ENCODE data around the gene KDM5B. TPM values are rescaled to one million over a fixed set of nuclear protein-coding genes. Genes with fewer than 3 reads are reported as not detected.

Gene KDM5B
- polyA plus RNA-seq, 1 experiment, result 79.1 TPM

DNA sequence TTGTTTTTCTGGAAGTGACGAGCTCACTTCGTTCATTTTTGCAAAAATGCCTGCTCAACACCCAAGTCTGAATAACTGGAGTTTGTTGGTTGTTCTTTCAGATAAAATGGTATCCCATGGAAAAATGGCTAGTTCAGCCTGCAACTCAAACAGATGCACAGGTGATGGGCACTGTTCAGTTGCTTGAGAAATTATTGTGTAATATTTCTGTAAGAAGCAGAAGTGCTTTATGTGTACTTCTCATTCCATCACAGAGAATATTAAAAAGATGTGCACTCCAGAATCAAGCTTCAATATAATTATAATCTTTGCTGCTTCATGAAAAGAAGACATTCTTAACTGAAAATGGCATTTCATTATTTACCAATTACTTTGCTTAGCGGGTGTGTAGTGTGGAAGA is 107.0 kb downstream of the KDM5B start:
- peaks cover 57% of the 10 kb centered on the region for H3K27me3 ChIP-seq (ENCODE audit: control insufficient read depth, insufficient read depth, low read length)
- POLR2A ChIA-PET, result no interaction called here
- no peak for DNase-seq (ENCODE audit: low read depth, low spot score)
- no peak overlapping the region for H3K4me3 ChIP-seq (ENCODE audit: low read depth, low read length)
- no peaks in the 10 kb centered on the region for H3K9me3 ChIP-seq (ENCODE audit: control insufficient read depth, insufficient read depth, low read length)
- TF ChIP-seq, protein P1, sequence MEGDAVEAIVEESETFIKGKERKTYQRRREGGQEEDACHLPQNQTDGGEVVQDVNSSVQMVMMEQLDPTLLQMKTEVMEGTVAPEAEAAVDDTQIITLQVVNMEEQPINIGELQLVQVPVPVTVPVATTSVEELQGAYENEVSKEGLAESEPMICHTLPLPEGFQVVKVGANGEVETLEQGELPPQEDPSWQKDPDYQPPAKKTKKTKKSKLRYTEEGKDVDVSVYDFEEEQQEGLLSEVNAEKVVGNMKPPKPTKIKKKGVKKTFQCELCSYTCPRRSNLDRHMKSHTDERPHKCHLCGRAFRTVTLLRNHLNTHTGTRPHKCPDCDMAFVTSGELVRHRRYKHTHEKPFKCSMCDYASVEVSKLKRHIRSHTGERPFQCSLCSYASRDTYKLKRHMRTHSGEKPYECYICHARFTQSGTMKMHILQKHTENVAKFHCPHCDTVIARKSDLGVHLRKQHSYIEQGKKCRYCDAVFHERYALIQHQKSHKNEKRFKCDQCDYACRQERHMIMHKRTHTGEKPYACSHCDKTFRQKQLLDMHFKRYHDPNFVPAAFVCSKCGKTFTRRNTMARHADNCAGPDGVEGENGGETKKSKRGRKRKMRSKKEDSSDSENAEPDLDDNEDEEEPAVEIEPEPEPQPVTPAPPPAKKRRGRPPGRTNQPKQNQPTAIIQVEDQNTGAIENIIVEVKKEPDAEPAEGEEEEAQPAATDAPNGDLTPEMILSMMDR (IDR thresholded peaks at IDR 0.05; ENCODE audit: low read depth, low read length), result no peak
- CTCF ChIA-PET, result interaction anchor here (0.6 to 1.0 kb wide), 3 partner anchors 18 to 386 kb away, joined by 3 to 5 read pairs (median 4); no protein-coding TSS in a partner anchor
- no peak overlapping the region for H3K27ac ChIP-seq (ENCODE audit: low read depth, low read length)

DNA sequence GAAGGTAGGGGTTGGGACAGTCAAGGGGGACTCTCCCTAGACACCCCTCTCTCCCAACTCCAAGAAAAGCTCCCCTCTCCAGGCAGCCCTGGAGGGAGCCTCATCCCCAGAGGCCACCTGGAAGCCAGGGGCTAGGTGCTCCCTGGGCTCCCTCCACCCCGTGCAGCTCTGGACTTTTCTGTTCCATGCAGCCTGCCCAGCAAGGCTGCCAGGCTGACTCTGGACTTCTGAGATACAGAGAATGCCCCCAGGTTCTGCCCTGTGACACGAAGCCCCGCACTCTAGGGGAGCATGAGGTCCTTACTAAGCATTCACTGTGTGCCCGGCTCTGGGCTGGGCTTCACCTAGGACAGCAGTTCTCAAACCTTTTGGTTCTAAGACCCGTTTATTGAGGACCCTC is 108.2 kb downstream of the KDM5B start:
- TF ChIP-seq, protein P1 (IDR thresholded peaks at IDR 0.05; ENCODE audit: low read depth, low read length), result no peak
- CTCF ChIA-PET, result no interaction called here
- H3K27ac ChIP-seq (ENCODE audit: low read depth, low read length), result no peak overlapping the region
- peaks cover 51% of the 10 kb centered on the region for H3K27me3 ChIP-seq (ENCODE audit: control insufficient read depth, insufficient read depth, low read length)
- DNase-seq (ENCODE audit: low read depth, low spot score), result no peak
- H3K4me3 ChIP-seq (ENCODE audit: low read depth, low read length), result no peak overlapping the region
- no peaks in the 10 kb centered on the region for H3K9me3 ChIP-seq (ENCODE audit: control insufficient read depth, insufficient read depth, low read length)
- POLR2A ChIA-PET, result no interaction called here

DNA sequence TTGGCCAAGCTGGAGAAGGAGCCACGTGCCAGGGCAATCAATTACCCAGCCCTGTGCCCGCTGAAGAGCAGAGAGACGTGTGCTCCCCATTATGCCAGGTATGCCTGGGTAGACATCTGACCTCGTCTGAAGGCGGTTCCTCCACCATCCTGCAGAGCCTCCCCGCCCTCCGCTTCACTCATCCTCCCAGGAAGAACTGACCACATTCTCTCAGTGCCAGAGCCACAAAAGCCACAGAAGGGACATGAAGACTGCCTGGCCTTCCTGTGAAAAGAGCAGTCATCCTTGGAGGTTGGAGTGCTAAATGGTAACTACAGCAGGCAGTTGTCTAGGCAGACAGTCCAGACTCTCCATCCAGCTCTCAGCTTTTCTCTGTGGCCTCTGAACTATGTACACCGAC is 109.9 kb downstream of the KDM5B start:
- TF ChIP-seq, protein P1 (IDR thresholded peaks at IDR 0.05; ENCODE audit: low read depth, low read length), result no peak
- Histone ChIP-seq H3K27ac (ENCODE audit: low read depth, low read length) (no peak overlapping the region), H3K27me3 (ENCODE audit: control insufficient read depth, insufficient read depth, low read length) (peaks cover 42% of the 10 kb centered on the region), H3K4me3 (ENCODE audit: low read depth, low read length) (no peak overlapping the region), H3K9me3 (ENCODE audit: control insufficient read depth, insufficient read depth, low read length) (no peaks in the 10 kb centered on the region)
- ChIA-PET CTCF (no interaction called here), POLR2A (interaction anchor here (0.7 kb wide), 1 partner anchor 190 kb away, joined by 6 read pairs; no protein-coding TSS in a partner anchor)
- no peak for DNase-seq (ENCODE audit: low read depth, low spot score)

- no peak for DNase-seq (ENCODE audit: low read depth, low spot score)
- H3K27me3 ChIP-seq (ENCODE audit: control insufficient read depth, insufficient read depth, low read length), result peaks cover 36% of the 10 kb centered on the region
- no peak overlapping the region for H3K4me3 ChIP-seq (ENCODE audit: low read depth, low read length)
- ChIA-PET POLR2A (no interaction called here), CTCF (no interaction called here)
- TF ChIP-seq, protein P1 (IDR thresholded peaks at IDR 0.05; ENCODE audit: low read depth, low read length), result no peak
- H3K27ac ChIP-seq (ENCODE audit: low read depth, low read length), result no peak overlapping the region
- H3K9me3 ChIP-seq (ENCODE audit: control insufficient read depth, insufficient read depth, low read length), result no peaks in the 10 kb centered on the region
Observed at GRCh38 chr1:202697038-202697437, 111.2 kb downstream of the KDM5B start.

DNA sequence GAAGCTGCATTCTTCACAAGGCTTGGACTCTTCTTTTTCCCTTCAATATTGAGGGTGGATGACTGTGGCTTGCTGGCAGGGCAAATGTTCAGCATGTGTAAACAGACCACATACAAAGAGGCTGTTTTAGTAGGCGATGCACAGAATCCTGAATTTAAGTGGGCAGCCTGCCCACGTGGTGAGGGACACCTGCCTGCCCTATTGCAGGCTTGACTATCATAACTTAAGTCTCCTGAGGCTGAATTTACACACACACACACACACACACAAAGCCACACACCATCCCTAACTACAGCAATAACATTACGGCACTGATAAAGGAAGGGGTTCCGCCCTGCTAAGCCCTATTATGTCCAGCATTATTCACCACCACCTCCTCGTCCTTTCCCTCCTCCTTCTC is 113.9 kb downstream of the KDM5B start:
- TF ChIP-seq, protein P1 (IDR thresholded peaks at IDR 0.05; ENCODE audit: low read depth, low read length), result no peak
- Histone ChIP-seq H3K4me3 (ENCODE audit: low read depth, low read length) (no peak overlapping the region), H3K27me3 (ENCODE audit: control insufficient read depth, insufficient read depth, low read length) (peaks cover 32% of the 10 kb centered on the region), H3K27ac (ENCODE audit: low read depth, low read length) (no peak overlapping the region), H3K9me3 (ENCODE audit: control insufficient read depth, insufficient read depth, low read length) (no peaks in the 10 kb centered on the region)
- ChIA-PET POLR2A (no interaction called here), CTCF (no interaction called here)
- DNase-seq (ENCODE audit: low read depth, low spot score), result no peak

Measured in AG04450 (cell line).